HG03565 (cell line): ENCODE data around the gene TANC2.
"Not testable (repeated sequence)": the region's sequence is repeated elsewhere in the genome, so short reads cannot be mapped to it uniquely, and the experiment has no call there.

ENCODE experiments used
- ATAC-seq: cut with Tn5 transposase; IDR thresholded peaks from one replicate; pipeline ENCODE4 v1.9.1; 2021; ENCODE audit warnings: mild to moderate bottlenecking, moderate library complexity; ENCODE audit not compliant: unreplicated experiment

Gene TANC2

DNA sequence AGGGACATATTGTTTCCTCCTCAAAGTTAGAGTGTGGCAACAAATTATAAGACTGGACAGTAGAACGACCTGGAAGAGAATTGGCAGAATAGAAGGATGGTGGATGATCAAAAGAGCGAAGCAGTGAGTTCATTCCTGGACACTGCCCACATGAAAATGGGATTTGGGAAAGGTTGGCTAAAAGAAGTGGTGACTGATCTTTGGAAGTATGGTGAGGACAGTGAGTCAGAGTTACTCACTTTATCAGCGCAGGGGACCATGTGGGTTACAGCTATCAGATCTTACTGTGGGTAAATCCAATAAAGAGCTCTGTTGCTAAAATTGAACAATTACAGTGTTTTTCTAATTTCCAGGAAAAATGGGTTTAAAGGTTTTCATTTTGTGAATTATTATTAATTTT is 2.7 kb upstream of the TANC2 start:
- ATAC-seq: no peak

DNA sequence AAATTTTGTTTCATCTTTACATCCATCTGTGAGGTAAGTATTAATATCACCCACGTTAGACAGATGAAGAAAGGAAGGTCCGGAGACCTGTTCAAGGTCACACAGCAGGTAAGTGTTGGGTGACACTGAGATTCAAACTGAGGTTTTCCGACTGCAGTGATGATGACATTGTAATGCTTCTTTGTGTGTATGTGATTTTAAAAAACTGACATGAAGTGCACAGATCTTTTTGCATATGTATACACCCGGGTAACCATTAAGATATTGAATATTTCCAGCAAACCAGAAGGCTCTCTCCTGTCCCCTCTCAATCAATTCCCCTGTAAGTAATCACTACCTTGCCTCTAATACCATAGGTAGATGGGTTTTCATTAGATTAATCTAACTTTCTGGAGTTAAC is 1.5 kb upstream of the TANC2 start:
- ATAC-seq: no peak

DNA sequence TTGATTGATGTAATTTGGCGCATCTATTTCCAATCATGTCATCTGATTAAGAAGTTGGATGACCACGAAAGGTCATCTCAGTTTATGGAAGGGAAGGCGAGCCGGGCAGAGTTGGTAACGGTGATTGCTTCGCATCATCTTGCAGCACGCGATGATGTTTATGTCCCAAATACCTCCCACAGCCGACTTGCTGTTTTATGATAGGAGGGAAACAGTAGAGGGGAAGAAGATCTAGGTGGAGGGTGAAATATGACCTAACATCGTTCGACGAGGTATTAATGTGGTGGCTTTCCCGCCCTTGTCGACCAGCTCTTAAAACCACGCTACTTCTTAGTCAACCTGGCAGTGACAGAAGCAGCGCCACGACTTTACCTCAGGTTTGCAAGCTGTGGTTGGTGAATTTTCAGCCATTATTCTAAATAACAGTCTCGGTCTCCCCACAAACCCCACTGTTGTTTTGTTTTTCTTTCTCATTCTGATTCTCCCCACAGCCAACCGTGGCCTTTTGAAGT is 805 bp upstream of the TANC2 start:
- peak; percentile 7 for ATAC-seq

DNA sequence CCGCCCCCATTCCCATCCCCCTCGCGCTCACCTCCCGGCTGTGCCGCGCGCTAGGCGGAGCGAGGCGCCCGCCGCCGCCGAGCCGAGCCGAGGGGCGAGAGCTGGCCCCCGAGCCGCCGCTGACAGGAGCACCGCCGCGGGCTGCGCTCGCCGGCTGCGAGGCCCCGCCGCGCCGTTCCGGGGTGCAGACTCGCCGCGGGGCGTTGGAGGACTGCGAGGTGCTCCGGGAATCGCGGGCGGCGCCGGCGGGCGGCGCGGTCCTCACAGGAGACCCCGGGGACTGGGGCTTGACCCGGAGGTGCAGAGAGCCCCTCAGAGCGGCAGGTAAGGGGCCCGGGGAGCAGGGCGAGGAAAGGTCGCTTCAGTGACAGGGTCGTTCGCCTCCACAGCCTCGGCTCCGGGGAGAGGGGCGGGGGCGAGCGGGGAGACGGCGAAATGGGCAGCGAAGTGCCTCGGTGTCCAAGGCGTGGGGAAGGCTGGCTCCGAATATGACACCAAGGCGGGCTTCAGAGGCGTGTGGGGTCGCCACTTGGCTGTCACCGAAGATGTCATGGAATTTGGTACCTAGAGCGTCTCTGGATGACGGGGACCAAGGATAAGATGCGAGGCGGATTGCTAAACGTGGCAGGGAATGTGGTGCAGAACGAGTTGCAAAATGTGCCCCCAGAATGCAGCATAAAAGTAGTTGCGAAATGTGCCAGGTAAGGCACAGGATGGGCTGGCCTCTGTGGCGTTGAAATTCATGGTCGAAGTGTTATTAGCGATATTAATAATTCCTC is 580 bp downstream of the TANC2 start:
- ATAC-seq: peak; percentile 23

DNA sequence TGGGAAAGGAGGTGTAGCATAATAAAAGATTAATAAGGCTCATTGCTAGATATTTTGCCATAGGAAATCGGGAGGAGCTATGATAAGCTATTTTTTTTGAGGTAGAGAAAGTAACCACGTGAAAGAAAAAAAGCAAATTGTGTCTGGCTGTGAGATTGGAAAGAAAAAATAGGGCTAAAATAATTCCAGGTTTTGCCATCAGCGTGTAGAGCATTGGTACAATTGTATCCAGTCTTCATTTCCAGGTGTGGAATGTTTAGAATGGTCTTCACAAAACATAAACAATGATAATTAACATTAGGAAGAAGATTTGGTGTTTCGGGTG is 1.1 kb downstream of the TANC2 start:
- ATAC-seq: no peak

DNA sequence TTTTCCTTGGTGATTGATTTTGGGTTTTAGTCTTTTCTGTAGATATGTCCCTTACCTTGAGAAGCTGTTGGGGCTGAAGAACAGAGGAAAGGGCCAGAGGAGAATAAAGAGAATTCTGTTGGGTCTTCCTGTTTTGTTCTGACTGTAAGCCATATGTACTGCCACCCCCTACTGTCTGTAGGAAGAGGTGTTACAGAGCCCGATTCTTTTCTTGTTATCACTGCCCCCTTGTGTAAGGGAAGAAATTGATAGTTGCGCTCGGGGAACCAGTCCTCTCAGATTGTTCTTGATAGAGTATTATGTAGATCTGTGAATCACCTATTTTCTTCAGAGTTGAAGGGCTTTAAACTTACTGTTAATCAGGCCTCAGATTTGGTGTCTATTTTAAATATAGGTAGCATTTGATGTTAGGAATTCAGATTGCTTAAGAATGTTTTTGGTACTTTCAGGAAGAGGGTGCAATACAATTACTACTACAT is 2.4 kb downstream of the TANC2 start:
- ATAC-seq: peak; percentile 70

DNA sequence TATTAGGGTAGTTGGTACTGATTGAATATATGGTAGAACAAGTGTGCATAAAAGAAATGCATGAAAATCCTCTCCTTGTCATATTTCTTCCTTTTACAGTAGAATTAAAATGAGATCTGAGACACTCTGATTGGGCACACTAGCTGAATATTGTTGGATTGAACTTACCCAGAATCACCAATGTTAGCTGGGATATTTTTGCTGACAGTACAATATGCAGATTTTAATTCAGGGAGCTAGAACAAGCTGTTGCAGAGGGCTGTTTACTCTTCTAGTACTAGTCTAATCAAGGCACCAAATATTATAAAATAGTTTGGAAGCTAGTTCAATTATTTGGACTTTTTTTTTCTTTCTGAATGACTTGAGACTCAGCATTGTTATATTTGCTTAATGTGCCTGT is 4.6 kb downstream of the TANC2 start:
- ATAC-seq: no peak

DNA sequence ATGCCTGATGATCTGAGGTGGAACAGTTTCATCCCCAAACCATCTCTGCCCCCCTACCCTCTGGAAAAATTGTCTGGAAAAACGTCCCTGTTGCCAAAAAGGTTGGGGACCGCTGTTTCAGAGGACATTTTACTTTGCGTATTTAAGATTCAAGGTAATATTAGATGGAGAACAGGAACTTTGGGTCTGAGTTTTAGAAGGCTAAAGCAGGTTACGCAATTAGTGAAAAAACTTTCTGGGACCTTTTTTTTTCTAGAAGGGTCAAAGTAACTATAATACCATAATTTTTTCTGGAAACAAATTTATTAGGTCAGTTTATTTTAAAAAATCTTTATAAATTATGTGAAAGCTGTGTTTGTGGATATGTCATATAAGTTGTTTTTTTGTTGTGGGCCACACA is 5.8 kb downstream of the TANC2 start:
- ATAC-seq: no peak

DNA sequence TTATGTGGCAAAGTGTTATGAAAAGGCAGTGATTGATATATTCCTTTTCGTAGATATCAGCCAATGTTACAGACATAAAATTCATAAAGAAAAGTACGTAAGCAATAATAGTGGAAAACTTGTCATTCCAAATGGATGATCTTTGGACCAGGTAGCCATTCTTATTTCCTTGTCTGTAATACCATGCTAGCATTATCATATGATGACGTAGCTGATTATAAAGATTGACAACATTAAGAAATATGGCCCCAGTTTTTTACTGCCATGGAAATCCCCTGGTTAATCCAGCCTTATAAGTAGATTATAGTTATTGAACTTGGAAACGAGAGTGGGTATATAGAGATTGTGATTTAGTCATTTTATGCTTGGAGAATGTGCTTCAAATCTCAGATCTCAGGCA is 8.8 kb downstream of the TANC2 start:
- no peak for ATAC-seq

DNA sequence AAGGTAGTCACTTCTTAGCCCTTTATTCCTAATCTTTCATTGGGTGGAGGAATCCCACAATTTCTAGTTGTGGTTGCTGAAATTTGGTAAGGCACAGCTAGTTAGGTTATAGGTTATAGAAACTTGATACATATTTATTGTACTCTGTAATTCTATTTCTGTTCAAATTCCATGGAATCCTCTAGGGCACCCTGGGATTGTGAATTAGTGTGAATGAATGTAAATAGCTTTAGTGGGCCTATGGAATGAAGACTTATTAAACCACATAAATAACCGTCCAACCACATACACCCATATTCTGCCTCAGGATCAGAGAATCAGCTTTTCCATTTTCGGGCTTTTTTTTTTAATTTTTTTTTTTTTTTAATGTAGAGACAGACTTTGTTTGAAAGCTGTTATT is 9.2 kb downstream of the TANC2 start:
- ATAC-seq: no peak

DNA sequence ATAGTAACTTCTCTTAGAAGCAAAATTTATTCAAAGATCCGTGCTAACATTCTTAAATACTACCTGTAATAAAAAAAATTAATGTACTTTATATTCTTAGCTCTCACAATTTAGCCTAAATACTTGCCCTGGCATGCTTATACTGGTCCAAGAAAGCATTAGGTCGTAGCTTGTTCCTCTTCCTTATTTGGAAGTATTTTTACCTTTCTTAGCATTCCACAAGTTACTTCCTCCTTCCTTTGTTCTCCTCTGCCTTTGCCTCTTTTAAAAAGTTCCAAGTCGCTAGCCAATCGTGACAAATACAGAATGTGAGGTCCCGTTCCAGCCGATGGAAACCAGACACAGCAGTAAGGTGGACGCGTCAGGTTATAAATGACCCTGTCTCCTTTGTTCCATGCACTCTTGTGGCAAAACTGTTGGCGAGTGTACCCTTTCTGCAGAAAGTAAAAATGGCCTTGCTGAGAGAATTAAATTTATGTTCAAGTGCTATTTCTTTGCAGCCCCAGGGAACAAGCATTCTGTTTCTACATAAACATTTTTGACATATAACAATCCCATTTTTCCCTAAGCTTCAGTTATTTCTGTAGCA is 10.7 kb downstream of the TANC2 start:
- not testable (repeated sequence) for ATAC-seq

DNA sequence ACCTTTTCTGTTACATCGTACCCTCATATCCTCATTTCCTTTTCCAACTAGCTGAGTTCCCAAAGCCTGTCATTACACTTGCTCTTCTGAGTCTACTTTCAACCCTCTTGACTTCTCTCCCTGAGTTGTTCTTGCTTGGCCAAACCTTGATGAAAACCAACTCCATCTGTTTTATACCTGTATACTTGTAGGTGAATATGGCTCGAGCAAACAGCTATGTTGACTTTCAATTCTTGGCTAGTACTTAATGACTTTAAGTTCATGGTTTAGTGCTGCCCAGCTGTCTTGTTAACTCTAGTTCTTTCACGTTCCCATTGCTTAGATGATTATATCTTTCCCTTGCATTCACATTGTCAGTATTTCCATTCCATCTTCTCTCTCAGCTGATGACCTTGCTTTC is 14.8 kb downstream of the TANC2 start:
- ATAC-seq: no peak

DNA sequence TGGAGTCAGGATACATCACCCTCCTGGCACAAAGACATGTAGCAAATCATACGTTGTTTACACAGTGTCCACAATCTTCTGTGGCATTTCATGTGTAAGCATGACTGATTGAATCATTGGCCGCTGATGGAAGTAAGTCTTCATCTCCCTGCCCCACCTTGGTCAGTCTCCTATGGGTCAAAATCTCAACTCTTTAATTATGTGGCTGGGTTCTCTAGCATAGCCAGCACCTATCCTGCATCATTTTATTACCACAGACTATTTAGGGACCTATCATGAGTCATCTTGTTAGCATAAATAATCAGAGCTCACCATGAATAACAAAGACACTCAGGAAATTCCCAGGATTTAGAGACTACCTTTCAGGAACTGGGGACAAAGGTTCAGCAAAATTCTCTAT is 15.9 kb downstream of the TANC2 start:
- no peak for ATAC-seq

DNA sequence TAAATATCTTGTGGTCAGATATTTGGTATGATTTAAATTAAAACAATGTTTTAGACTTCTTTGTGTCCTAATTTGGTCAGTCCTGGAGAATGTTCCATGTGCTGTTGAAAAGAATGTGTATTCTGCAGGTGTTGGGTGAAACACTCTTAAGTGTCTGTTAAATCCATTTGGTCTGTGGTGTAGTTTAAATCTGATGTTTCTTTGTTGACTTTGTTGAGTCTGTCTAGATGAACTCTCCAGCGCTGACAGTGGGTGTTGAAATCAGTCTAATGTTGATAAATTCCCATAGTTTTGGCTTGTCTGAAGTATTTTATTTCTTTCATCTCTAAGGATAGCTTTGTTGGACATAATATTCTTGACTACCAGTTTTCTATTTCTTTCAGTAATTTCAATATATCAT is 18.8 kb downstream of the TANC2 start:
- no peak for ATAC-seq

DNA sequence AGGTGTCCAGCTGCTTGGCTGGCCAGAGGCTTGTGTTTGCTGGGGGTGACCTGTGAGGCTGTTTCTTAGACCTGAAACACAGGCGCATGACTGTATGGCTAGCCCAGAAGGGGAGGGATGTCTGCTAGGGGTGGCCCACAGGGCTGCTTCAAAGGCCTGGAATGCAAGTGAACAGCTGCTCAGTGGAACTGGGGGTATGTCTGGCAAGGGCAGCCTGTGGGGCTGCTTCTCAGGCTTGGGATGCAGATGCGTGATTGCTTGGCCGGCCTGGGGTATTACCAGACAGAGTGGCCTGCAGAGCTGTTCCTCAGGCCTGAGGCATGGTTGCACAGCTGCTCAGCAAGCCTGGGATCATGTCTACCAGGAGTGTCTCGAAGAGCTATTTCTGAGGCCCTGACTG is 20.5 kb downstream of the TANC2 start:
- no peak for ATAC-seq

DNA sequence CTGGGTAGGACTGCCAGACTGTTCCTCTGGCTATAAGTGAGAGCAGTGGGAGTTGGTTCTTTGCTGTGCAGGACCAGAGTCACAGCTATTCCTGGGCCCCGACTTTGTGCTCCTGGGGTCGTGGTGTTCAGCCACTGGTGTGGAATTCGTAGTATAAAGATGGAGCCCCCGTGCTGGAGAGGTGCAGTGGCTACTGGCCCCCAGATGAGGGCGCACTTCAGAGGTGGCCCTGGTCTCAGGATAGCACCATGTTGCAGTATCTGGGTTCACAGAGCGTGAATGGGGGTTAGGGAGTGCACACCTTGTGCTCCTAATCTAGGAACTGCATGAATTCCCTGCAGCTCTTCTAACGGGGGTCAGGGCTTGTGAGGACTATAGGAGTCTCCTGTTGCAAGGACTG is 21.1 kb downstream of the TANC2 start:
- no peak for ATAC-seq

DNA sequence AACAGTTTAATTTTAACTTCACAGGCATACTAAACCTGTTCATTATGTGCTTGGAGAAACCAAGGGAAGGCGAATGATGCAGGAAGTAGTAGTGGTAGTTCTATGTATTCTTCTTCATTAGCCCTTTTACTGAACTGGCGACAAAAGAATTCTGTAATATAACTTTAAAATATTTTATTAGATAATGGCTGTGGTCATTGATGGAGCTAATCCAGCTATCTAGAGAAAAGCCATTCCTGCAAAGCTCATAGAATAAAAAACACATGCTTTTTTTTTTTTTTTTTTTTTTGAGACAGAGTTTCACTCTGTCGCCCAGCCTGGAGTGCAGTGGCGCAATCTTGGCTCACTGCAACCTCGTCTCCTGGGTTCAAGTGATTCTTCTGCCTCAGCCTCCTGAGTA is 23.5 kb downstream of the TANC2 start:
- no peak for ATAC-seq

DNA sequence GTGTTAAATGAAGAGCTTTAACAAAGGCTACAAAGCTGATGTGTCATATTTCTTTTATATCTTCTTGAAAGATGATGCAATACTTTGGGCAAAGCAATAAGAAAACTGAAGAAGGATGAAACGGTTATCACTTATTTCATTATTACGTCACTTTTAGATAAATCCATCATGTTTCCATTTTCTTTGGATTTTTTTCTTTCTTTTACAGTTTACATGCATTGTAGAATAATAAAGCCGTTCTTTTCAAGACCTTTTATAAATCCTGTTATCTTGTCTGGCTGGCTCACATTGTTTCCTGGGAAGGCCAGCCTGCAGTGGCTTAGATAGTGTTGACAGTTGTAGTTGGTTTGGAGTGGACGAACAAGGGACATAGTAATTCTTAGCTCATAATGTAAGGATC is 28.9 kb downstream of the TANC2 start:
- ATAC-seq: no peak

DNA sequence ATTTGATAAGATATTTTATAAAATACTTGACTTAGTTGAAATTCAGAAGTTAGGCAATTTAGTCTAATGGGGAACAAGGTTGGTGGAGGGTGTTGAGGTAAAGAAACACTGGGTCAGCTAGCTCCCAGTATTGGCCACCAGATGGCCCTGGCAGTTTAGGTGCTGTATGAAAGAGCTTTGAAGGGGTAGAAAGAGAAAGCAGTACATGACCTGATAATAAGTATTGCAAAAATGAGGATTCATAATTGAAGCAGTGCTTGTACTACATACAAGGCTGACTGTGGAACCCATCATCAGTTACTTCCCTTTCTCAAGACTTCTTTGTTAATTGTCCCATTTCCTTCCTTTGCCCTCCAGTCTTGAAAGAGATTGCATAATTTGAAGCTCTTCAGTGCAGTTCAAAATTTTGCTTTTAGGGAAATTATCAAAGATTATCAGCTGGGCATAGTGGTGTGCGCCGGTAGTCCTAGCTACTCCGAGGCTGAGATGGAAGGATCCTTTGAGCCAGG is 29.4 kb downstream of the TANC2 start:
- ATAC-seq: no peak

DNA sequence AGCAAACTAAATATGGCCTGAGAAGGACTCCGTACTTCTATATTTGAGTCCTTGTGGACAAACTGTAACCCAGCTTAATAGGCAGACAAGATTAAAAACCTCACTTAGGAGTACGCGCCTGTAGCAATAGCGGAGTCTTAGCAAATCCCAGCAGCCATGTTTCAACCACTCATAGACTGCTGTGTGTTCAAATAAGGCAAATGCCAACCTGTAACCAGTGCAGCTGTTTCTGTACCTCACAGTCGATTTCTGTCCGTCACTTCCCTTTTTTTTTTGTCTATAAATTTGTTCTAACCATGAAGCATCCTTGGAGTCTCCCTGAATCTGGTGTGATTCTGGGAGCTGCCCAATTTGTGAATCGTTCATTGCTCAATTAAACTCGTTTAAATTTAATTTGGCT is 30.2 kb downstream of the TANC2 start:
- ATAC-seq: no peak

DNA sequence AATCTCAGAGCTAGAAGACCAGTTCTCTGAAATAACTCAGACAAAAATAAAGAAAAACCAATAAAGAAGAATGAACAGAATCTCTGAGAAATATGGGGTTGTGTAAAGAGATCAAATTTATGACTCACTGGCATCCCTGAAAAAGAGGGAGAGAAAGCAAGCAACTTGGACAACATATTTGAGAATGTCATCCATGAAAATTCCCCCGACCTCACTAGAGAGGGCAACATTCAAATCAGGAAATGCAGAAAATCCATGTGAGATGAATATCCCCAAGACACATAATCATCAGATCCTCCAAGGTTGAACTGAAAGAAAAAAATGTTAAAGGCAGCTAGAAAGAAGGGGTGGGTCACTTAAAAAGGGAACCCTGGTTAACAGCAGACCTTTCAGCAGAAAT is 32.1 kb downstream of the TANC2 start:
- no peak for ATAC-seq

DNA sequence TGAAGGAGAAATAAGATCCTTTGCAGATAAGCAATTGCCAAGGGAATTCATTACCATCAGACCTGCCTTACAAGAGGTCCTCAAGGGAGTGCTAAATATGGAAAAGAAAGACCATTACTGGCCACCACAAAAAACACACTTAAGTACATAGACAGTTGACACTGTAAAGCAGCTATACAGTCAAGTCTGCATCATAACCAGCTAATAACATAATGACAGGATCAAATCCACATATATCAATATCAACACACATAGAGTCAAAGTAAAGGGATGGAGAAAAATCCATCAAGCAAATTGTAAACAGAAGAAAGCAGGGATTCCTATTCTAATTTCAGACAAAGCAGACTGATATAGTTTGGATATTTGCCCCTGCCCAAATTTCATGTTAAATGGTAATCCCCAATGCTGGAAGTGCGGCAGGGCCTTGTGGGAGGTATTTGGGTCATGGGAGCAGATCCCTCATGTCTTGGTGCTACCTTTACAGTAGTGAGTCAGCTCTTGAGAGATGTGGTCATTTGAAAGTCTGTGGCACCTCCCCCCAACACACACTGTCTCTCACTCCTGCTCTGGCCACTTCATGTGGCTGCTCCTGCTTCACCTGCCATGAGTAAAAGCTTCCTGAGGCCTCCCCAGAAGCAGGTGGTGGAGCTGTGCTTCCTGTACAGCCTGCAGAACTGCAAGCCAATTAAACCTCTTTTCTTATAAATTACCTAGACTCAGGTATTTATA is 32.8 kb downstream of the TANC2 start:
- no peak for ATAC-seq
